ENCODE results near the gene FGF19. TPM values are rescaled to one million over a fixed set of nuclear protein-coding genes. Genes with fewer than 3 reads are reported as not detected.

Gene FGF19
- total and polyA plus RNA-seq, 2 donors (not counting 1 experiment from before 2014, with no cell fraction given), result not detected

- Histone ChIP-seq H3K27ac (ENCODE audit: low read length in 2 of 2) (no peak overlapping the region), H3K4me1 (ENCODE audit: control insufficient read depth in 2 of 2, insufficient read depth in 2 of 2, low read length in 2 of 2) (peaks cover 7 to 10% of the 10 kb centered on the region in 2 donors), H4K20me1 (ENCODE audit: control insufficient read depth, insufficient read depth, low read length, poor library complexity, severe bottlenecking) (no peaks in the 10 kb centered on the region), H3K4me2 (replicated peaks; ENCODE audit: low read depth, low read length, poor library complexity, severe bottlenecking) (peak overlapping the region; percentile 62), H3K79me2 (ENCODE audit: control insufficient read depth, insufficient read depth, low read length) (no peaks in the 10 kb centered on the region), H2AFZ (ENCODE audit: insufficient read depth, low read depth, low read length, poor library complexity, severe bottlenecking) (peak overlapping the region; percentile 52), H3K27me3 (replicated peaks in 1 of 4; ENCODE audit: control extremely low read depth in 1 of 4, control insufficient read depth in 3 of 4, insufficient read depth in 4 of 4, low read length in 3 of 4) (peaks cover 0 to 33% (median 7%) of the 10 kb centered on the region in 4 experiments), H3K4me3 (ENCODE audit: control extremely low read depth in 1 of 5, extremely low read depth in 1 of 5, insufficient read depth in 1 of 5, low read depth in 2 of 5, low read length in 4 of 5) (peak overlapping the region in 1 of 5 experiments; percentile 5), H3K9me3 (ENCODE audit: control extremely low read depth in 1 of 3, control insufficient read depth in 2 of 3, insufficient read depth in 1 of 3, low read length in 2 of 3) (peaks cover 0 to 21% (median 0%) of the 10 kb centered on the region in 3 donors), H3K36me3 (replicated peaks in 1 of 2; ENCODE audit: control extremely low read depth in 1 of 2, control insufficient read depth in 1 of 2, extremely low read depth in 1 of 2, insufficient read depth in 2 of 2, low read length in 1 of 2) (no peaks in the 10 kb centered on the region), H3K9ac (ENCODE audit: low read length) (peak overlapping the region; percentile 19)
- Mint-ChIP-seq H3K27me3 (peaks cover 31% of the 10 kb centered on the region), H3K27ac (no peak overlapping the region), H3K4me3 (no peak overlapping the region), H3K9me3 (ENCODE audit: insufficient read depth) (no peaks in the 10 kb centered on the region), H3K4me1 (peaks cover 9% of the 10 kb centered on the region)
- DNase-seq (peak; percentile 23), ATAC-seq (ENCODE audit: low read depth) (no peak)
- CTCF ChIA-PET, result no interaction called here
- 33% methylated on average over 24 of the region's 28 CpGs for whole genome bisulfite sequencing (ENCODE audit: insufficient coverage)
- POLR2A ChIA-PET, result no interaction called here
- TF ChIP-seq CTCF (IDR thresholded peaks at IDR 0.05) (no peak), EZH2 (IDR thresholded peaks at IDR 0.05; ENCODE audit: borderline replicate concordance, insufficient read depth, low read depth, low read length, poor library complexity, severe bottlenecking) (no peak)
- intact Hi-C loops (cut with micrococcal nuclease), result no loop called here
Measured at GRCh38 chr11:69711822-69712801, 8.3 kb upstream of the FGF19 start.
